GM12873 (cell line): ENCODE data around the gene SLC36A4.

Experiments
- CTCF ChIP-seq: IDR thresholded peaks from 2 replicates; pipeline ENCODE4 v1.5.1; 2012; ENCODE audit warnings: low read depth, mild to moderate bottlenecking, moderate library complexity, low read length, control low read depth; ENCODE audit not compliant: insufficient read depth; ENCODE audit errors: missing control alignments

SLC36A4 gene

DNA sequence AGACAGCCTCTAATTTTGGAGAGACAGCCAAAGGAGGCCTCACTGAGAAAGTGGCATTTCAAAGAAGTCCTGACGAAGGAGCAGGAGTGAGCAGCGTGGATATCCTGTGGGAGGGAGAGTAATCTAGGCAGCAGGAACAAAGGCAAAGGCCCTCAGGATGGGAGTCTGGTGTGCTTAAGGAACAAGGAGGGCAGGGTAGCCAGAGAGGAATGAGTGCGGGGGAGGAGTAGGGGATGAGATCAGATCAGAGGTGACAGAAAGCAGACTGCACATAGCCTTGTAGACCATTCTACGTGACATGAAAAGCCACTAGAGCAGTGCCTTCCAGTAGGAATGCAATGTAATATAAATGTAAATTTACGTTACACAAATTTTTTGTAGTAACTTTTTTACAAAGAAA is 5.6 kb downstream of the SLC36A4 start:
- TF ChIP-seq CTCF = no peak

DNA sequence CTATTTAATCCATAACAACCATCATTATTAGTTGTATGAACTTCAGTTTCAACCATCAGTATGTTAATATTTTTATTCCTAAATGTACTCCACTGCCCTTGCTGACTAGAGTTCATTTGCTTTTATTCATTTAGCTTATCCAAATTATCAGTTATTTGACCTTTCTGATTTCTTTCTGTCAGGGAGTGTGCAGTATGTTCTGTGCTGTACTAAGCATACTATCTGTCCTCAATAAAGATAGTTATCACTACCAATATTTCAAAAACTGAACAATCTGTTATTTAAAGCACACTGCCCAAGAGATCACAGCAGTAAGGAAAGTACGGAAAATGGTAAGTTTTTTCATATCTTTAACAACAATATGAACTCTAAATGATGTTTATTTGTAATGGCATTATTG is 8.3 kb downstream of the SLC36A4 start:
- no peak for TF ChIP-seq CTCF

GRCh38 chr11:93188726-93189125 is 9.1 kb downstream of the SLC36A4 start:
- no peak for TF ChIP-seq CTCF

DNA sequence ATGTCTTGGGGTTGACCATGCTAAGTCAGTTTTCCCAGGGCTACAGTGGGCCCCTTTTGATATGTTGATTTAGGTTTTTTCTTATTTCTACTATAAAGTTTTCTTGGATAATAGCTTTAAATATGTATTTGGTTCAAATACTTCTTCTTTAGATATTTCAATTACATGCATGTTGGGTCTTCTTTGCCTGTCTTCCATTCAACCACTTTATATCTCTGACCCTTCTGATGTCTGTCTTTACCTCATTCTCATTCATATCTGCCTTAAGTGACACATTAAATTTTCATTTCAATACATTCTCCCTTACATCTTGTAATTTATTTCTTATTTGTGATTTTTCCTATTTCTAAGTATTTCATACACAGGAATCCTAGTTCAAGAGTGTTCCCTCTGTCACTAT is 10.5 kb downstream of the SLC36A4 start:
- no peak for TF ChIP-seq CTCF

DNA sequence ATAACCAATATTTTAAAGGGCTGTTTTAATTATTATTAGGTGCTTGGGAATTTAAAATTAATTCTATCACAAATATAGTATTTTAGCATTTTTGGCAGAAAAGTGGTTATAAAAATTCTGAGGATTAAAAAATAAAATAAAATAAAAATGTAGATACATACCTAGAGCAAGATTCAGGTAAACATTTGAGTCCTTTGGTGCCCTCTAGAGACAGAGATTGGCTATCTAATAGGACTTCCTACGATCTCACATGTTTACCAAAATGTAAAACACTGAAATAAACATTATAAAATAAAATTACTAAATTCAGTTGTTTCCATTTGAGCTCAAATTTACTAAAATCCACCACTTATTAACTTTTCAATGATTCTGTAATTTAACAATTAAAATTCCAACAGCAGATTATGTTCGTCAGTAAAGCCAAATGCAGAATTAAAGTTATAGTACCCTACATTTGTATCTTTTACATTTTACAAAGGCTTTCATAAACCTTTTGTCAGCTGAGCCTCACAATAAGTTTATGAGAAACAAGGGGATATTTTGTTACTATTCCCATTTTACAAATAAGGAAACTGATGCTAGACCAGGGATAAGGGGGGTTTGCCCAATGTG is 27.7 kb downstream of the SLC36A4 start:
- TF ChIP-seq CTCF = peak; percentile 33

DNA sequence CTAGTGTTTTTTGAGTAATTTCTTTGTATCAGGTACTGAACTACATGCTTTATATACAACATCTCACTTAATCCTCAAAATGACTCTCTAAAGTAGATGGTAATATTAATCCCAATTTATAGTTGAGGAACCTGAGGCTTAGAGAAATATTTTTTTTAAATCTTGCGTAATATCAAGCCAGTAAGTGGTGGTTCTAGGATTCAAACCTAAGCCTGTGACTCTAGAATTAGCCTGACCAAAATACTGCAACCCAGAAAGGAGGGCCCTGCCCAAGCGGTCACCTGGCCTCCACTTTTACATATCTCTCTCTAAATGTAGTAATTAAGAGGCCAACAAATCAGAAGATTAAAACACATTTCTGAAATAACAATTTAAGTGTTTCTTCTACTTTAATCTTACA is 28.6 kb downstream of the SLC36A4 start:
- TF ChIP-seq CTCF = no peak

DNA sequence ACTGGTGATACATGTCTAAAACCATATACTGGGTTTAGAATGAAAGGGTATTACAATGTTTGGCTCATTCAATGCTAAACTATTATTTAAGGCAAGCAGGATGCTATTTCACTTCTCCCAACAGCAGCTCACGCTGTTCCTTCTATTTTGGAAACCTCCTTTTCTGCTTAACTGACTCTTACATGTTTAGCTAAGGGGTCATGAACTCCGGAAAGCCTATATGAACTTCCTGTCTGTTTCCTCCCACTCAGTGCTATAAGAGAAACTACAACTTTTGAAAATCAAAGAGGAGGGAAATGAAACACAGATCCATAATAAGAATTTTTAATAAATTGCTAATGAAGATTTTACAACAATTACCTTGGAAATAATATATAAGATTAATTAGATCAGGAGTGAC is 30.9 kb downstream of the SLC36A4 start:
- no peak for TF ChIP-seq CTCF
